Upper lobe of left lung (tissue), 4 donors: ENCODE measurements around the gene ARHGAP11A.

ENCODE experiments used
- EP300 ChIP-seq, 4 donors: sonication (generic); formaldehyde crosslinking; IDR thresholded peaks; one replicate each; pipeline ENCODE4 v1.5.1; 2017; ENCODE audit warnings: antibody characterized with exemption in 4 of 4, control low read depth in 2 of 4
- POLR2A ChIP-seq, 4 donors: fragments of 450-650 bp; IDR thresholded peaks; one replicate each; pipeline ENCODE4 v1.5.1; 2016 to 2017; ENCODE audit warnings: antibody characterized with exemption in 4 of 4, mild to moderate bottlenecking in 2 of 4
- POLR2AphosphoS5 ChIP-seq, 2 donors: sonication (generic); formaldehyde crosslinking; IDR thresholded peaks; one replicate each; pipeline ENCODE4 v1.5.1; 2017; ENCODE audit warnings: antibody characterized with exemption in 2 of 2
- TF ChIP-seq, protein P1 (sequence below), 6 experiments: fragments of 450-650 bp in 4 of 6; fragments of 200-600 bp in 2 of 6; sonication (generic) in 2 of 6; IDR thresholded peaks; one replicate each; pipeline ENCODE4 v1.5.1; 2016 to 2019; ENCODE audit warnings: antibody characterized with exemption in 6 of 6

DNA sequence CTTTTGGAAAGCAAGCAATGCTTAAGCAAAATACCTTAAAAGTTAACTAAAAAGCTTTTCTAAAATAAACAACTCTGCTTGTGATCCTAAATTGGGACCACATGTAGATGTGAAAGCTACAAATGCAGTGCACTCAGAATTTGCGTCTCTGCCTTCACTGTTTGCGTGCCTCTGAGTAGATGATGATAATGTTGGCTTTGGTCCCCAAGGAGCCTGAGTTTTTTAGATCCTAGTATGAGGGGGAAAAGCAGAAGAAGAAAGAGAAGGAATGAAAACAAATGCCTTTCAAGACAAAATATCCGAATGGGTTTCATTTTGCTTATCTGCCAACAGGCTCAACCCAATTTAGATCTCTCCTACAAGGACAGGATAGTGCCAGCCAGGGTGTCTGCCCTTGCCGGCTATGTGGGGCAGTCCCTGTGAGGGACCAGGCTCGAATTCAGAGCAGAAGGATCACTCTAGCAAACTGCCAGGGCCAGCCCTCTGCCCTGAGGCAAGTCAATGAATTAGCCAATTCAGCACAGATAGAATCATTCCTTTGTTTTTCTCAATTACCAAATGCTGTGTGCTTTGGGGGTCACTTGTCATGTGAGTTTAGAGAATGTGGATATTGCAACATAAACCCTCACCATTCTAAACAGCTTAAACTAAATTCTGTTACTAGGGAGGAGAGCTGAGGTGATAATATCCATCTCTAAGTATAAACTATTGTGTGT lies 54.8 kb downstream of the ARHGAP11A start:
- TF ChIP-seq, protein P1, sequence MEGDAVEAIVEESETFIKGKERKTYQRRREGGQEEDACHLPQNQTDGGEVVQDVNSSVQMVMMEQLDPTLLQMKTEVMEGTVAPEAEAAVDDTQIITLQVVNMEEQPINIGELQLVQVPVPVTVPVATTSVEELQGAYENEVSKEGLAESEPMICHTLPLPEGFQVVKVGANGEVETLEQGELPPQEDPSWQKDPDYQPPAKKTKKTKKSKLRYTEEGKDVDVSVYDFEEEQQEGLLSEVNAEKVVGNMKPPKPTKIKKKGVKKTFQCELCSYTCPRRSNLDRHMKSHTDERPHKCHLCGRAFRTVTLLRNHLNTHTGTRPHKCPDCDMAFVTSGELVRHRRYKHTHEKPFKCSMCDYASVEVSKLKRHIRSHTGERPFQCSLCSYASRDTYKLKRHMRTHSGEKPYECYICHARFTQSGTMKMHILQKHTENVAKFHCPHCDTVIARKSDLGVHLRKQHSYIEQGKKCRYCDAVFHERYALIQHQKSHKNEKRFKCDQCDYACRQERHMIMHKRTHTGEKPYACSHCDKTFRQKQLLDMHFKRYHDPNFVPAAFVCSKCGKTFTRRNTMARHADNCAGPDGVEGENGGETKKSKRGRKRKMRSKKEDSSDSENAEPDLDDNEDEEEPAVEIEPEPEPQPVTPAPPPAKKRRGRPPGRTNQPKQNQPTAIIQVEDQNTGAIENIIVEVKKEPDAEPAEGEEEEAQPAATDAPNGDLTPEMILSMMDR (IDR thresholded peaks at IDR 0.05), result no peak
- no peak for TF ChIP-seq POLR2A (IDR thresholded peaks at IDR 0.05)
- TF ChIP-seq EP300 (IDR thresholded peaks at IDR 0.05), result no peak
- TF ChIP-seq POLR2AphosphoS5 (IDR thresholded peaks at IDR 0.05), result no peak
